Measurements from ENCODE around the gene TM7SF2. TPM values are rescaled to one million over a fixed set of nuclear protein-coding genes. Genes with fewer than 3 reads are reported as not detected.

The TM7SF2 gene
- total and polyA plus RNA-seq, 2 of the 8 experiments (the other 6 are each of a cell fraction or from before 2014, with no cell fraction given), result 40.1 to 96.0 TPM

DNA sequence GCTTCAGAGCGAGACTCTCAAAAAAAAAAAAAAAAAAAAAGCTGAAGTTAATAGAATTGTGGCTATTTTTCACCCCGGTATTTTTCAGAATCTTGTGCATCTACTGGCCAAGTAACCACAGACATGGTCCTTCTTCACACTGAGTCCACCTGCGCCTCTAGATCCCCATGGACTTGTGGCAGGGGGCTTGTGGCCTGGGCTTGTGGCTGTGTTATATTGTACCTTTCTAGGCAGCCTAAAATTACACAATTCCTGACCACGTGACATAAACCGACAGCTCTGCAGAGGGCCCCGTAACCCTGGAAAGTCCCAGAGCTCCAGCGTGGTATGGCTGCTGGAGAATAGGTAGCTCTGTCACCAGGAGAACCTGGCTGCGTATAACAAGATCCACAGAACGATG lies 42.5 kb upstream of the TM7SF2 start:
- Histone ChIP-seq H3K36me3 (ENCODE audit: control insufficient read depth in 2 of 4, insufficient read depth in 4 of 4, low read length in 3 of 4) (no peaks in the 10 kb centered on the region), H3K23me2 (ENCODE audit: low read depth, low read length) (no peaks in the 10 kb centered on the region), H3K9me3 (ENCODE audit: insufficient read depth in 2 of 2, low read depth in 1 of 2, low read length in 1 of 2) (no peaks in the 10 kb centered on the region), H4K91ac (replicated peaks; ENCODE audit: insufficient read length, low read length) (no peak overlapping the region), H4K20me1 (replicated peaks in 1 of 2; ENCODE audit: control insufficient read depth in 1 of 2, insufficient read depth in 2 of 2, low read length in 2 of 2) (no peaks in the 10 kb centered on the region), H3K4me3 (ENCODE audit: extremely low read depth in 1 of 4, insufficient read depth in 2 of 4, low read depth in 3 of 4, low read length in 4 of 4) (no peak overlapping the region), H3K27ac (ENCODE audit: low read depth, low read length) (no peak overlapping the region), H3K23ac (ENCODE audit: insufficient read length) (no peak overlapping the region), H3K27me3 (replicated peaks in 1 of 4; ENCODE audit: control insufficient read depth in 3 of 4, extremely low read depth in 1 of 4, insufficient read depth in 3 of 4, low read length in 3 of 4) (no peaks in the 10 kb centered on the region), H2BK15ac (ENCODE audit: low read length) (no peak overlapping the region), H2BK5ac (ENCODE audit: low read depth, low read length) (no peak overlapping the region), H3K14ac (ENCODE audit: insufficient read length) (no peak overlapping the region), H3K9ac (replicated peaks in 1 of 4; ENCODE audit: extremely low read depth in 1 of 4, low read depth in 3 of 4, low read length in 3 of 4) (no peak overlapping the region), H3K18ac (ENCODE audit: extremely low read depth, low read length) (no peak overlapping the region), H4K5ac (ENCODE audit: insufficient read length, low read depth, low read length) (no peak overlapping the region), H2BK12ac (ENCODE audit: low read depth, low read length) (no peak overlapping the region), H3K79me1 (ENCODE audit: low read depth, low read length) (no peaks in the 10 kb centered on the region; the same call in 1 of the 2 replicates), H4K8ac (ENCODE audit: extremely low read depth, insufficient read depth, low read length) (no peak overlapping the region), H3K4me1 (replicated peaks in 1 of 4; ENCODE audit: control insufficient read depth in 3 of 4, insufficient read depth in 4 of 4, low read length in 3 of 4) (peaks cover 5 to 23% (median 17%) of the 10 kb centered on the region in 4 experiments), H2AK5ac (ENCODE audit: low read depth, low read length) (no peak overlapping the region), H3K4me2 (ENCODE audit: insufficient read depth in 1 of 2, low read depth in 2 of 2, low read length in 2 of 2) (no peak overlapping the region), H3K56ac (replicated peaks; ENCODE audit: insufficient read length, low read depth, low read length) (no peak overlapping the region), H3K79me2 (ENCODE audit: control insufficient read depth in 1 of 2, insufficient read depth in 2 of 2, low read length in 2 of 2) (no peaks in the 10 kb centered on the region), H2BK120ac (replicated peaks; ENCODE audit: low read depth, low read length) (no peak overlapping the region), H2AFZ (ENCODE audit: low read length) (no peak overlapping the region), H3K4ac (replicated peaks; ENCODE audit: insufficient read length, low read depth, low read length) (no peak overlapping the region), H2BK20ac (ENCODE audit: low read length) (no peak overlapping the region)
- CTCF ChIA-PET (ENCODE audit: partially characterized antibody), result interaction anchor here (1.2 to 1.9 kb wide), 4 partner anchors 10 to 41 kb away, joined by 3 to 4 read pairs (median 3); no protein-coding TSS in a partner anchor
- 81% methylated on average over 9 of the region's 9 CpGs; no CpG with 5 or more reads in 1 of the 2 experiments for WGBS, 2 experiments (ENCODE audit: extremely low coverage in 1 of 2, insufficient coverage in 1 of 2, insufficient read length in 1 of 2, insufficient replicate concordance in 2 of 2, low coverage in 1 of 2, low lambda C conversion rate in 2 of 2, missing lambda C conversion rate in 1 of 2)
- POLR2A ChIA-PET (ENCODE audit: partially characterized antibody), result interaction anchor here (0.7 to 21.6 kb wide), 8 partner anchors 8 to 55 kb away, joined by 3 to 230 read pairs (median 4); partner anchors contain the start of genes ARL2, SAC3D1, VPS51 and ZNHIT2
- DNase-seq (ENCODE audit: low read depth in 1 of 2, low spot score in 2 of 2) (no peak), FAIRE-seq (no peak)
- TF ChIP-seq ZNF274 (IDR thresholded peaks at IDR 0.05; ENCODE audit: borderline replicate concordance, extremely low read depth, low read length), result no peak
- TF ChIP-seq TEAD4 (IDR thresholded peaks at IDR 0.05; ENCODE audit: low read depth, low read length), result no peak
- no peak for TF ChIP-seq CHD1 (IDR thresholded peaks at IDR 0.05; ENCODE audit: low read depth, low read length)
- TF ChIP-seq KDM4A (IDR thresholded peaks at IDR 0.05; ENCODE audit: low read depth, low read length, severe bottlenecking), result no peak
- no peak for TF ChIP-seq TCF12 (IDR thresholded peaks at IDR 0.05; ENCODE audit: low read depth, low read length)
- no peak for TF ChIP-seq POU5F1 (IDR thresholded peaks at IDR 0.05; ENCODE audit: low read depth, low read length)
- TF ChIP-seq CEBPB (IDR thresholded peaks at IDR 0.05; ENCODE audit: low read depth, low read length), result no peak
- no peak for TF ChIP-seq NANOG (IDR thresholded peaks at IDR 0.05; ENCODE audit: insufficient read depth, low read depth, low read length, poor library complexity, severe bottlenecking)
- TF ChIP-seq SAP30 (IDR thresholded peaks at IDR 0.05; ENCODE audit: insufficient read depth, insufficient replicate concordance, low read length), result no peak
- no peak for TF ChIP-seq JUND (IDR thresholded peaks at IDR 0.05; ENCODE audit: low read length)
- TF ChIP-seq, protein P1, sequence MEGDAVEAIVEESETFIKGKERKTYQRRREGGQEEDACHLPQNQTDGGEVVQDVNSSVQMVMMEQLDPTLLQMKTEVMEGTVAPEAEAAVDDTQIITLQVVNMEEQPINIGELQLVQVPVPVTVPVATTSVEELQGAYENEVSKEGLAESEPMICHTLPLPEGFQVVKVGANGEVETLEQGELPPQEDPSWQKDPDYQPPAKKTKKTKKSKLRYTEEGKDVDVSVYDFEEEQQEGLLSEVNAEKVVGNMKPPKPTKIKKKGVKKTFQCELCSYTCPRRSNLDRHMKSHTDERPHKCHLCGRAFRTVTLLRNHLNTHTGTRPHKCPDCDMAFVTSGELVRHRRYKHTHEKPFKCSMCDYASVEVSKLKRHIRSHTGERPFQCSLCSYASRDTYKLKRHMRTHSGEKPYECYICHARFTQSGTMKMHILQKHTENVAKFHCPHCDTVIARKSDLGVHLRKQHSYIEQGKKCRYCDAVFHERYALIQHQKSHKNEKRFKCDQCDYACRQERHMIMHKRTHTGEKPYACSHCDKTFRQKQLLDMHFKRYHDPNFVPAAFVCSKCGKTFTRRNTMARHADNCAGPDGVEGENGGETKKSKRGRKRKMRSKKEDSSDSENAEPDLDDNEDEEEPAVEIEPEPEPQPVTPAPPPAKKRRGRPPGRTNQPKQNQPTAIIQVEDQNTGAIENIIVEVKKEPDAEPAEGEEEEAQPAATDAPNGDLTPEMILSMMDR (IDR thresholded peaks at IDR 0.05; ENCODE audit: control extremely low read depth in 1 of 3, insufficient read depth in 1 of 3, low read depth in 1 of 3, low read length in 3 of 3), result no peak
- no peak for TF ChIP-seq SRF (IDR thresholded peaks at IDR 0.05; ENCODE audit: low read depth, low read length)
